ENCODE data around the gene ANKRD55. TPM values are rescaled to one million over a fixed set of nuclear protein-coding genes. Genes with fewer than 3 reads are reported as not detected.

The ANKRD55 gene
- total and polyA plus RNA-seq, 9 of the 15 experiments (the other 6 are each of a cell fraction or from before 2014, with no cell fraction given) = 3.4 to 10.6 (median 6.5) TPM

GRCh38 chr5:56192246-56192645 is 40.9 kb downstream of the ANKRD55 start:
- WGBS (ENCODE audit: insufficient coverage, low coverage, missing lambda C conversion rate) = 54% methylated on average over 16 of the region's 16 CpGs
- H3K9me1 ChIP-seq (ENCODE audit: control insufficient read depth, insufficient read depth, low read length) = no peaks in the 10 kb centered on the region
- peak overlapping the region; percentile 22; the same call in 1 of the 2 replicates for H2AFZ ChIP-seq (ENCODE audit: low read depth, low read length)
- ChIA-PET CTCF (ENCODE audit: low intra/inter-chr PET ratio) (interaction anchor here (0.6 kb wide), 1 partner anchor 17 kb away, joined by 3 read pairs; no protein-coding TSS in a partner anchor), POLR2A (no interaction called here)
- no peak for TF ChIP-seq ZFP1 (CRISPR knock-in tag; IDR thresholded peaks at IDR 0.05)
- TF ChIP-seq ZNF282 (CRISPR knock-in tag; IDR thresholded peaks at IDR 0.05) = no peak
- TF ChIP-seq HNRNPH1 (optimal IDR thresholded peaks at IDR 0.05; ENCODE audit: low read depth, low read length) = no peak
- TF ChIP-seq RFX7 (CRISPR knock-in tag; IDR thresholded peaks at IDR 0.05) = no peak
- no peak for TF ChIP-seq RREB1 (CRISPR knock-in tag; IDR thresholded peaks at IDR 0.05)
- no peak for TF ChIP-seq SRSF7 (optimal IDR thresholded peaks at IDR 0.05; ENCODE audit: low read depth, low read length)
- no peak for TF ChIP-seq BRF1 (IDR thresholded peaks at IDR 0.05; ENCODE audit: borderline replicate concordance, extremely low read depth, insufficient read length)
- TF ChIP-seq TAF15 (IDR thresholded peaks at IDR 0.05; ENCODE audit: low read depth, low read length) = no peak
- no peak for TF ChIP-seq ARID2 (IDR thresholded peaks at IDR 0.05)
- intact Hi-C loops (cut with micrococcal nuclease) = no loop called here
- H3K9me3 ChIP-seq (replicated peaks; ENCODE audit: control insufficient read depth, insufficient read depth, low read depth, low read length) = no peaks in the 10 kb centered on the region
- no peaks in the 10 kb centered on the region for H4K20me1 ChIP-seq (replicated peaks; ENCODE audit: control insufficient read depth, insufficient read depth, low read length)
- H3K4me2 ChIP-seq (ENCODE audit: insufficient read depth, low read length) = no peak overlapping the region
- peaks cover 0 to 3% of the 10 kb centered on the region in 2 experiments; a peak in 2 of 5 replicates for H3K4me1 ChIP-seq (replicated peaks in 1 of 2; ENCODE audit: control insufficient read depth in 2 of 2, insufficient read depth in 2 of 2, low read length in 2 of 2)
- H3K4me3 ChIP-seq = no peak overlapping the region
- H3K9ac ChIP-seq (ENCODE audit: insufficient read depth in 1 of 2, low read depth in 2 of 2, low read length in 2 of 2) = no peak overlapping the region
- no TSS peak for BruUV-seq (replicated peaks)
- H3K27ac ChIP-seq (ENCODE audit: extremely low read depth, low read depth, low read length) = no peak overlapping the region
- in situ Hi-C loops (cut with MboI) = no loop called here
- H3K36me3 ChIP-seq (ENCODE audit: control insufficient read depth, insufficient read depth, low read length) = no peaks in the 10 kb centered on the region
- FAIRE-seq (no peak), DNase-seq (ENCODE audit: extremely low read depth in 1 of 4, low spot score in 3 of 4) (no peak), ATAC-seq (no peak)
- H3K79me2 ChIP-seq (ENCODE audit: control insufficient read depth, insufficient read depth, low read length) = no peaks in the 10 kb centered on the region
- no peaks in the 10 kb centered on the region for H3K27me3 ChIP-seq (ENCODE audit: control insufficient read depth in 2 of 2, insufficient read depth in 2 of 2, low read length in 2 of 2)

Data from K562 (cell line).